SIG-M5 (cell line): ENCODE data around the gene CST9.

Experiments used
- DNase-seq: peaks from one replicate; lab custom pipeline; 2025; lab: John Stamatoyannopoulos, UW

The CST9 gene

GRCh38 chr20:23605867-23606651 is at the start of gene CST9:
Gene CST9 (minus strand): TSS chr20:23605917. CDS start chr20:23605864, 53 bp downstream.
- no peak for DNase-seq

- no peak for DNase-seq
Observed at GRCh38 chr20:23654717-23655116, 49.0 kb upstream of the CST9 start.

GRCh38 chr20:23654000-23654399 is 48.3 kb upstream of the CST9 start:
- DNase-seq: no peak

- DNase-seq: no peak
Observed at GRCh38 chr20:23653400-23653938, 47.8 kb upstream of the CST9 start.

GRCh38 chr20:23652926-23653325 is 47.2 kb upstream of the CST9 start:
- no peak for DNase-seq

GRCh38 chr20:23652371-23652770 is 46.7 kb upstream of the CST9 start:
- DNase-seq: no peak

GRCh38 chr20:23651117-23651516 is 45.4 kb upstream of the CST9 start:
- DNase-seq: no peak

- no peak for DNase-seq
Observed at GRCh38 chr20:23649830-23650417, 44.2 kb upstream of the CST9 start.

- DNase-seq: no peak
Observed at GRCh38 chr20:23649242-23649641, 43.5 kb upstream of the CST9 start.

- no peak for DNase-seq
Observed at GRCh38 chr20:23647346-23647745, 41.6 kb upstream of the CST9 start.

- no peak for DNase-seq
Observed at GRCh38 chr20:23646106-23646873, 40.6 kb upstream of the CST9 start.

GRCh38 chr20:23645575-23645974 is 39.9 kb upstream of the CST9 start:
- no peak for DNase-seq

GRCh38 chr20:23644164-23644563 is 38.4 kb upstream of the CST9 start:
- no peak for DNase-seq

GRCh38 chr20:23643659-23644058 is 37.9 kb upstream of the CST9 start:
- no peak for DNase-seq

GRCh38 chr20:23641936-23642751 is 36.4 kb upstream of the CST9 start:
- no peak for DNase-seq

- no peak for DNase-seq
Observed at GRCh38 chr20:23640671-23641667, 35.3 kb upstream of the CST9 start.

- no peak for DNase-seq
Observed at GRCh38 chr20:23640018-23640601, 34.4 kb upstream of the CST9 start.

- DNase-seq: no peak
Observed at GRCh38 chr20:23639490-23639958, 33.8 kb upstream of the CST9 start.

GRCh38 chr20:23638309-23638708 is 32.6 kb upstream of the CST9 start:
- no peak for DNase-seq
